Choroid plexus epithelial cell (primary cell): ENCODE measurements around the gene FBLN5.

Experiments used
- DNase-seq: peaks from one replicate; pipeline ENCODE4 v3.0.0-alpha.2; 2010; ENCODE audit warnings: low read depth
- H3K4me3 ChIP-seq: 2 replicates; pipeline ENCODE4 v1.5.1; 2011; ENCODE audit warnings: low read depth, mild to moderate bottlenecking, control low read depth, low read length, moderate library complexity
- TF ChIP-seq, protein P1 (sequence below): conservative IDR thresholded peaks from 2 replicates; pipeline ENCODE4 v1.5.1; 2011; ENCODE audit warnings: low read depth, mild to moderate bottlenecking, control low read depth, inconsistent platforms, low read length, moderate library complexity

Gene FBLN5, protein sequence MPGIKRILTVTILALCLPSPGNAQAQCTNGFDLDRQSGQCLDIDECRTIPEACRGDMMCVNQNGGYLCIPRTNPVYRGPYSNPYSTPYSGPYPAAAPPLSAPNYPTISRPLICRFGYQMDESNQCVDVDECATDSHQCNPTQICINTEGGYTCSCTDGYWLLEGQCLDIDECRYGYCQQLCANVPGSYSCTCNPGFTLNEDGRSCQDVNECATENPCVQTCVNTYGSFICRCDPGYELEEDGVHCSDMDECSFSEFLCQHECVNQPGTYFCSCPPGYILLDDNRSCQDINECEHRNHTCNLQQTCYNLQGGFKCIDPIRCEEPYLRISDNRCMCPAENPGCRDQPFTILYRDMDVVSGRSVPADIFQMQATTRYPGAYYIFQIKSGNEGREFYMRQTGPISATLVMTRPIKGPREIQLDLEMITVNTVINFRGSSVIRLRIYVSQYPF

DNA sequence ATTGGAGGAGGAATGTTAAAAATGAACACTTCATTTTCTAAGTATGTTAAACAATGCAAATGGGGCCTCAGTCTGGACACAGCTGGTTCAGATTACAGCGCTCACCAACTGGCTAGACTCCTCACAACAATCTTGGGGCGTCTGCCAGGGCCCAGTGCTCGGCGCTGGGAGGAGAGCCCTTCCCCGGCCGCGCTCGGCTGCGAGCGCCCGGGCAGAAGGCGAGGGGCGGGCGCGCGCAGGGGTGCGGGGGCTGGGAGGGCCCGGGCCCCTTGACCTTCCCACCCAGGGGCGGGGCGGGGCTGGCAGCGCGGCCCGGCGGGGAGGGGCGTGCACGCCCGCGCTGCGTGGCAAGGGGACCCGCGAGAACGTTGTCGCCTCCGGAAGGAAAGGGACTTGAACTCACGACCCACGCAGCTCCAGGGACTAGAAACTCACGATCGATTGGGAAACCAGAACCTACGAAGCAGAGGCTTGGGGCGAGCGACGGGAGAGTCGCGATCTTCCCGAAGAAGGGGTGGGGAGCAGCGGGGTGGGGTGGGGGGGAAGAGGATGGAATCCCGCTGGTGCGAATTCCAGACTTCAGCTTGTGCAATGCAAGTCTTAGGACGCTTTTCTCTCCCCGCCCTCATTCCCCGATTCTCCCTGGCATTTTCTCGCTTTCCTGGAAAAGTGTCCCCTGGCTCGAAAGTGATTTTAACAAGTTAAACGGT, at the start of gene FBLN5:
Gene FBLN5 (minus strand): TSS at position 220 of the 710 bp plus-strand sequence. CDS start 465 bp downstream, outside the sequence.
- TF ChIP-seq, protein P1, sequence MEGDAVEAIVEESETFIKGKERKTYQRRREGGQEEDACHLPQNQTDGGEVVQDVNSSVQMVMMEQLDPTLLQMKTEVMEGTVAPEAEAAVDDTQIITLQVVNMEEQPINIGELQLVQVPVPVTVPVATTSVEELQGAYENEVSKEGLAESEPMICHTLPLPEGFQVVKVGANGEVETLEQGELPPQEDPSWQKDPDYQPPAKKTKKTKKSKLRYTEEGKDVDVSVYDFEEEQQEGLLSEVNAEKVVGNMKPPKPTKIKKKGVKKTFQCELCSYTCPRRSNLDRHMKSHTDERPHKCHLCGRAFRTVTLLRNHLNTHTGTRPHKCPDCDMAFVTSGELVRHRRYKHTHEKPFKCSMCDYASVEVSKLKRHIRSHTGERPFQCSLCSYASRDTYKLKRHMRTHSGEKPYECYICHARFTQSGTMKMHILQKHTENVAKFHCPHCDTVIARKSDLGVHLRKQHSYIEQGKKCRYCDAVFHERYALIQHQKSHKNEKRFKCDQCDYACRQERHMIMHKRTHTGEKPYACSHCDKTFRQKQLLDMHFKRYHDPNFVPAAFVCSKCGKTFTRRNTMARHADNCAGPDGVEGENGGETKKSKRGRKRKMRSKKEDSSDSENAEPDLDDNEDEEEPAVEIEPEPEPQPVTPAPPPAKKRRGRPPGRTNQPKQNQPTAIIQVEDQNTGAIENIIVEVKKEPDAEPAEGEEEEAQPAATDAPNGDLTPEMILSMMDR = no peak
- H3K4me3 ChIP-seq = peak within 1 kb of the TSS; percentile 70
- DNase-seq = peak; percentile 88

GRCh38 chr14:91996948-91997371, 49.5 kb upstream of the FBLN5 start:
- no peak overlapping the region for H3K4me3 ChIP-seq
- TF ChIP-seq, protein P1 = peak; percentile 67
- DNase-seq = peak; percentile 84

GRCh38 chr14:91987192-91987591, 39.7 kb upstream of the FBLN5 start:
- TF ChIP-seq, protein P1 = no peak

GRCh38 chr14:91985521-91986255, 38.2 kb upstream of the FBLN5 start:
- TF ChIP-seq, protein P1 = no peak
- peak; percentile 83 for DNase-seq
- no peak overlapping the region for H3K4me3 ChIP-seq

More at GRCh38 chr14:91987192-91987591, 39.7 kb upstream of the FBLN5 start:
- H3K4me3 ChIP-seq = no peak overlapping the region
- no peak for DNase-seq

DNA sequence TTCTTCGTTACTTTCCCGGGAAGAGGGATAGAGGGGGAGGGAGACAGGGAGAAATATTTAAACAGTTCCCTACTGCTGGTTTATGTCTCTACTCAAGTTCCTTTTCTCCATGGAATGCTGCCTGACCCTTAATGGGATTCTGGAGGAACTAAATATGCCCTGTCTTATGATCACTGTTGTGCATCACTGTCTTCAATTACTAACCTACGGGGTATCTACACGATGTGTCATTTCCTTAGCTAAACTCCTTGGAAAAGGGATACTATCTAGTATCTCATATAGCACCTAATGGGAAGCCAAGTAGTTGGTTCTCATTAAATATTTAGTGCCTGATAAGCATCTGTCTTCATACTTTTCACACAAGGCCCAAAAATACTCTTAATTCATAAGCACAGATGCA, 37.5 kb upstream of the FBLN5 start:
- peak; percentile 55 for DNase-seq
- TF ChIP-seq, protein P1 = no peak
- H3K4me3 ChIP-seq = no peak overlapping the region

- no peak for DNase-seq
- no peak overlapping the region for H3K4me3 ChIP-seq
- TF ChIP-seq, protein P1 = no peak
These were observed 36.1 kb upstream of the FBLN5 start for GRCh38 chr14:91983588-91983987.
